ENCODE data around the gene RBMS3.
"Not testable (repeated sequence)": the region's sequence is repeated elsewhere in the genome, so short reads cannot be mapped to it uniquely, and the experiment has no call there.

The RBMS3 gene

GRCh38 chr3:29503958-29504357 is 223.1 kb downstream of the RBMS3 start:
- H3K27ac ChIP-seq = no peak overlapping the region
- no peak for DNase-seq (ENCODE audit: low read depth, low spot score)

- no peak overlapping the region for H3K27ac ChIP-seq
- no peak for DNase-seq (ENCODE audit: low read depth, low spot score)
Observed at GRCh38 chr3:29506502-29506901, 225.6 kb downstream of the RBMS3 start.

- no peak overlapping the region for H3K27ac ChIP-seq
- DNase-seq (ENCODE audit: low read depth, low spot score) = no peak
Observed at GRCh38 chr3:29511701-29512100, 230.8 kb downstream of the RBMS3 start.

- no peak for DNase-seq (ENCODE audit: low read depth, low spot score)
- no peak overlapping the region for H3K27ac ChIP-seq
Observed at GRCh38 chr3:29512641-29513040, 231.8 kb downstream of the RBMS3 start.

GRCh38 chr3:29513236-29513635 is 232.4 kb downstream of the RBMS3 start:
- H3K27ac ChIP-seq = no peak overlapping the region
- no peak for DNase-seq (ENCODE audit: low read depth, low spot score)

- DNase-seq (ENCODE audit: low read depth, low spot score) = no peak
- H3K27ac ChIP-seq = no peak overlapping the region
Observed at GRCh38 chr3:29514170-29514569, 233.3 kb downstream of the RBMS3 start.

- no peak for DNase-seq (ENCODE audit: low read depth, low spot score)
Observed at GRCh38 chr3:29514912-29515311, 234.0 kb downstream of the RBMS3 start.

GRCh38 chr3:29515451-29515850 is 234.6 kb downstream of the RBMS3 start:
- DNase-seq (ENCODE audit: low read depth, low spot score) = peak; percentile 53

More at GRCh38 chr3:29514912-29515311, 234.0 kb downstream of the RBMS3 start:
- H3K27ac ChIP-seq = peak overlapping the region; percentile 12

GRCh38 chr3:29516164-29516563 is 235.3 kb downstream of the RBMS3 start:
- no peak for DNase-seq (ENCODE audit: low read depth, low spot score)
- peak overlapping the region; percentile 12 for H3K27ac ChIP-seq

More at GRCh38 chr3:29515451-29515850, 234.6 kb downstream of the RBMS3 start:
- peak overlapping the region; percentile 12 for H3K27ac ChIP-seq

GRCh38 chr3:29520764-29521163 is 239.9 kb downstream of the RBMS3 start:
- H3K27ac ChIP-seq = no peak overlapping the region
- no peak for DNase-seq (ENCODE audit: low read depth, low spot score)

GRCh38 chr3:29521293-29521692 is 240.4 kb downstream of the RBMS3 start:
- no peak overlapping the region for H3K27ac ChIP-seq
- DNase-seq (ENCODE audit: low read depth, low spot score) = no peak

- DNase-seq (ENCODE audit: low read depth, low spot score) = no peak
- H3K27ac ChIP-seq = no peak overlapping the region
Observed at GRCh38 chr3:29521751-29522150, 240.9 kb downstream of the RBMS3 start.

GRCh38 chr3:29524433-29524832 is 243.6 kb downstream of the RBMS3 start:
- not testable (repeated sequence) for DNase-seq (ENCODE audit: low read depth, low spot score); H3K27ac ChIP-seq

GRCh38 chr3:29525254-29525881 is 244.5 kb downstream of the RBMS3 start:
- H3K27ac ChIP-seq = no peak overlapping the region
- no peak for DNase-seq (ENCODE audit: low read depth, low spot score)

GRCh38 chr3:29527246-29527645 is 246.4 kb downstream of the RBMS3 start:
- H3K27ac ChIP-seq = no peak overlapping the region
- DNase-seq (ENCODE audit: low read depth, low spot score) = no peak

- H3K27ac ChIP-seq = no peak overlapping the region
- no peak for DNase-seq (ENCODE audit: low read depth, low spot score)
Observed at GRCh38 chr3:29531644-29532043, 250.8 kb downstream of the RBMS3 start.

GRCh38 chr3:29532473-29532872 is 251.6 kb downstream of the RBMS3 start:
- H3K27ac ChIP-seq = no peak overlapping the region
- DNase-seq (ENCODE audit: low read depth, low spot score) = no peak

- no peak for DNase-seq (ENCODE audit: low read depth, low spot score)
- H3K27ac ChIP-seq = no peak overlapping the region
Observed at GRCh38 chr3:29534006-29534405, 253.1 kb downstream of the RBMS3 start.

- DNase-seq (ENCODE audit: low read depth, low spot score) = no peak
- no peak overlapping the region for H3K27ac ChIP-seq
Observed at GRCh38 chr3:29536016-29536758, 255.3 kb downstream of the RBMS3 start.

- no peak for DNase-seq (ENCODE audit: low read depth, low spot score)
- H3K27ac ChIP-seq = no peak overlapping the region
Observed at GRCh38 chr3:29537889-29538609, 257.2 kb downstream of the RBMS3 start.

GRCh38 chr3:29538610-29538958 is 257.7 kb downstream of the RBMS3 start:
- no peak for DNase-seq (ENCODE audit: low read depth, low spot score)
- H3K27ac ChIP-seq = no peak overlapping the region
